IMR-90 (cell line): Measurements from ENCODE around the gene RTN4IP1.

ENCODE experiments used
- MAFK ChIP-seq: IDR thresholded peaks from 2 replicates; pipeline ENCODE4 v1.6.1; 2012; ENCODE audit warnings: low read depth, low read length, improper control_type of control experiment
- MXI1 ChIP-seq: IDR thresholded peaks from 2 replicates; pipeline ENCODE4 v1.6.1; 2012; ENCODE audit warnings: low read depth, mild to moderate bottlenecking, low read length, moderate library complexity, borderline replicate concordance
- POLR2A ChIP-seq: IDR thresholded peaks from 2 replicates; pipeline ENCODE4 v1.6.1; 2012; ENCODE audit warnings: mild to moderate bottlenecking, low read depth, low read length
- TF ChIP-seq, protein P1 (sequence below): conservative IDR thresholded peaks from 2 replicates; pipeline ENCODE4 v1.5.1; 2012; ENCODE audit warnings: mild to moderate bottlenecking, low read depth, low read length, improper control_type of control experiment
- TF ChIP-seq, protein P2 (sequence below): fragments of 150-350 bp; IDR thresholded peaks from 2 replicates; pipeline ENCODE4 v1.6.1; 2017; ENCODE audit warnings: mild to moderate bottlenecking, antibody characterized with exemption, low read length, low read depth

DNA sequence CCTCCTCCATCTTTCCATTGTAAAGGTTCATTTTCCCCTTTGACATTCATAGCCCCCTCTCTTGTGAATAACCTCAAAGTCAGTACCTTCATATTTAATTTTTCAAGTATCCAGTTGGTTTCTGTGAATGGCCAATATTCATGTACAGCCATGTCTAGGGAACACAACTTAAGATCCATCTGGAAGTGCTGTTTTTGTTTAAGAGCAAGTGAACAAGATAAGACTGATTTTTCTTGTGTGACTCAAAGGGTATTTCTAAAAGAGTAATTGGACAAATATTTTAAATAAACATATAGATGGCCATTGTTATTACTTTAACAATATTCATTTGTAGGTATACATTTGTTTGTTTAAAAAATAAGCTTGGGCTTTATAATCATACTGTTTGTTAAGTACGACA is 92.9 kb downstream of the RTN4IP1 start:
- TF ChIP-seq POLR2A (no peak), MXI1 (no peak), MAFK (no peak)
- TF ChIP-seq, protein P1, sequence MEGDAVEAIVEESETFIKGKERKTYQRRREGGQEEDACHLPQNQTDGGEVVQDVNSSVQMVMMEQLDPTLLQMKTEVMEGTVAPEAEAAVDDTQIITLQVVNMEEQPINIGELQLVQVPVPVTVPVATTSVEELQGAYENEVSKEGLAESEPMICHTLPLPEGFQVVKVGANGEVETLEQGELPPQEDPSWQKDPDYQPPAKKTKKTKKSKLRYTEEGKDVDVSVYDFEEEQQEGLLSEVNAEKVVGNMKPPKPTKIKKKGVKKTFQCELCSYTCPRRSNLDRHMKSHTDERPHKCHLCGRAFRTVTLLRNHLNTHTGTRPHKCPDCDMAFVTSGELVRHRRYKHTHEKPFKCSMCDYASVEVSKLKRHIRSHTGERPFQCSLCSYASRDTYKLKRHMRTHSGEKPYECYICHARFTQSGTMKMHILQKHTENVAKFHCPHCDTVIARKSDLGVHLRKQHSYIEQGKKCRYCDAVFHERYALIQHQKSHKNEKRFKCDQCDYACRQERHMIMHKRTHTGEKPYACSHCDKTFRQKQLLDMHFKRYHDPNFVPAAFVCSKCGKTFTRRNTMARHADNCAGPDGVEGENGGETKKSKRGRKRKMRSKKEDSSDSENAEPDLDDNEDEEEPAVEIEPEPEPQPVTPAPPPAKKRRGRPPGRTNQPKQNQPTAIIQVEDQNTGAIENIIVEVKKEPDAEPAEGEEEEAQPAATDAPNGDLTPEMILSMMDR, result no peak
- TF ChIP-seq, protein P2, sequence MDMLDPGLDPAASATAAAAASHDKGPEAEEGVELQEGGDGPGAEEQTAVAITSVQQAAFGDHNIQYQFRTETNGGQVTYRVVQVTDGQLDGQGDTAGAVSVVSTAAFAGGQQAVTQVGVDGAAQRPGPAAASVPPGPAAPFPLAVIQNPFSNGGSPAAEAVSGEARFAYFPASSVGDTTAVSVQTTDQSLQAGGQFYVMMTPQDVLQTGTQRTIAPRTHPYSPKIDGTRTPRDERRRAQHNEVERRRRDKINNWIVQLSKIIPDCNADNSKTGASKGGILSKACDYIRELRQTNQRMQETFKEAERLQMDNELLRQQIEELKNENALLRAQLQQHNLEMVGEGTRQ, result no peak
